NK-92 (cell line): ENCODE results near the gene RHOF.

Experiments used
- DNase-seq: peaks from one replicate; lab custom pipeline; 2025; ENCODE audit not compliant: unreplicated experiment; lab: John Stamatoyannopoulos, UW

RHOF gene

GRCh38 chr12:121819212-121819949 lies 25.9 kb upstream of the RHOF start:
- no peak for DNase-seq

DNA sequence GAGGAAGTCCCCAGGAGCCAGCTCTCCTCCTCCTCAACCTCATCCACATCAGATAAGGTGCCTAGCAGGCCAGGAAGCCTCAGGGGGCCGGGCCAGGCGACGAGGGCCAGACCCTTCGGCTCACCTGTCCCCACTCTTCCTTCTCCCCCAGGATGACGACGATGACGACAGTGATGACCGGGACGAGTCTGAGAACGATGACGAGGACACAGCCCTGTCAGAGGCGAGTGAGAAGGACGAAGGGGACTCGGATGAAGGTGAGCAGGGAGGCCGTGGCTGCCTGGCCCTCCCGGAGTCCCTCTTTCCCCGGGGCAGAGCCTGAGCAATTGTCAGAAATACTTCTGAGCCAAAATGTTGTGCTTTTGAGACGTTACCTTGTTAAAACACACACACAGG lies 24.2 kb upstream of the RHOF start:
- DNase-seq, result no peak

DNA sequence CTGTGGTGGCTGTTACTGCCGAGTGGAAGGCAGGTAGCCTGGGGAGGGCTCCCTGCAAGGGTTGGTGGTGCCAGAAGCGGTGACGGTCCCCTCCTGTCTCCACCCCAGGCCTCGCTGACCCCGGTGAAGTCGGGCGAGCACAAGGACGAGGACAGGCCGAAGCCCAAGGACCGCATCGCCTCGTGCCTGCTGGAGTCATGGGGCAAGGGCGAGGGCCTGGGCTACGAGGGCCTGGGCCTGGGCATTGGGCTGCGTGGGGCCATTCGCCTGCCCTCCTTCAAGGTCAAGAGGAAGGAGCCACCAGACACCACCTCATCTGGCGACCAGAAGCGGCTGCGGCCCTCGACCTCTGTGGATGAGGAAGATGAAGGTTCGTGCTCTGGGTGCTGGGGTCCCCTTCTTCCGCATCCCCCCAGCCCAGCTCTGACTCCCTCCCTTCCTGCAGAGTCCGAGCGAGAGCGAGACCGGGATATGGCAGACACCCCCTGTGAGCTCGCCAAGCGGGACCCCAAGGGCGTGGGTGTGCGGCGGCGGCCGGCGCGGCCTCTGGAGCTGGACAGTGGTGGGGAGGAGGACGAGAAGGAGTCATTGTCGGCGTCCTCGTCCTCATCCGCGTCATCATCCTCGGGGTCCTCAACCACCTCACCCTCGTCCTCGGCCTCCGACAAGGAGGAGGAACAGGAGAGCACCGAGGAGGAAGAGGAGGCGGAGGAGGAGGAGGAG lies 23.6 kb upstream of the RHOF start:
- DNase-seq, result no peak

- no peak for DNase-seq
Measured at GRCh38 chr12:121815263-121815662, 21.8 kb upstream of the RHOF start.

DNA sequence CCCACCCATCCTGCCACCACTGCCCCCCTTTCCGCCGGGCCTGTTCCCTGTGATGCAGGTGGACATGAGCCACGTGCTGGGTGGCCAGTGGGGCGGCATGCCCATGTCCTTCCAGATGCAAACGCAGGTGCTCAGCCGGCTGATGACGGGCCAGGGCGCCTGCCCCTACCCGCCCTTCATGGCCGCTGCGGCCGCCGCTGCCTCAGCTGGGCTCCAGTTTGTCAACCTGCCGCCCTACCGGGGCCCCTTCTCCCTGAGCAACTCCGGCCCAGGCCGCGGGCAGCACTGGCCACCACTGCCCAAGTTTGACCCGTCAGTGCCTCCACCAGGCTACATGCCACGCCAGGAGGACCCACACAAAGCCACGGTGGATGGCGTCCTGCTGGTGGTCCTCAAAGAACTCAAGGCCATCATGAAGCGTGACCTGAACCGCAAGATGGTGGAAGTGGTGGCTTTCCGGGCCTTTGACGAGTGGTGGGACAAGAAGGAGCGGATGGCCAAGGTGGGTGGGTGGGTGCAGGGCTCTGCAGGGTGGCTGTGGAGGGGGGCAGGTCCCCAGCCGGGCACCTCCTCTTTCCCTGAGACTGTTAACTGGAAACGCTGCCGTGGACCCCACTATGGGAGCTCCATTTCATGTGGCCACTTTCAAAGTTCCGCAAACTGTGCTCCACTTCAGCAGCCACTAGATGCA lies 21.1 kb upstream of the RHOF start:
- no peak for DNase-seq

- no peak for DNase-seq
Measured at GRCh38 chr12:121813951-121814350, 20.5 kb upstream of the RHOF start.

- no peak for DNase-seq
Measured at GRCh38 chr12:121812921-121813896, 19.7 kb upstream of the RHOF start.

- no peak for DNase-seq
Measured at GRCh38 chr12:121812320-121812871, 18.9 kb upstream of the RHOF start.

DNA sequence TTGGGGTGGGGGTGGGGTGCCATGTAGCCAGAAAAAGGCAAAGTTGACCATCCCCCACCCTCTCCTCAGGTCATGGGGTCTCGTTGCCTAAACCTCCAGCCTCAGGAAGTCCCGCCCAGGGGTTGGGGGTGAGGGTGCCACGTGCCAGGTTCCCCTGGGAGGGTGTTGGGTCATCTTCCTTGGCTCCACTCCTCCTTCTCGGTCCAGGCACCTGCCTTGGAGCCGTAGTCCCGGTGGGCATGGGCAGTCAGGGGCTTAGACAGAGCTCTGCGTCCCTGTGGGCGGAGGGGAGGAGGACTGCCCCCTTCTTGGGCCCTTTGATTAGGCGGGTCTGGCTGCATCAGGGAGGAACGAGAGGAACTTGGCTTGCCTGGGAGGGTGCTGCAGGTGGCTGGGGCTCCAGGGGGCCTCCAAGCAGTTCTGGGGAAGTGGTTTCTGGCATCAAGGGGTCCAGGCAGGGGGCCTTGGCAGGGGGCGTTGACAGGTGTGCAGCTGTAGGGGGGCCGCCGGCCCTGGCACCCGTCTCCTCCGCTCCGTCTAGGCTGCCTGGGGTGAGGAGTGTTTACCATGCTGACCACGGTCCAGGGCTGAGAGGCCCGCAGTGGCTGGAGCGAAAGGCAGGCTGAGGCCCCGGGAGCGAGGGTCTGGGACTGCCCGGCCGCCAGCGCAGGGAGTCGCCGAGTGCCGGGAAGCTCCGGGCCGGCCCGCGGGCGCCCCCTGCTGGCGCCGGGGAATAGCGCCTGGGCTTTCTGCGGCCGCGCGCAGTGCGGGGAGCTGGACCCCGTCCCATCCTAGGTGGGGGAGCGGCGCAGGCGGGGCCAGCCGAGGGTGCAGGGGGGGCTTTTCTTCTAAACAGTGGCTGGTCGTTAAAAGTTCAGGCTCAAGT lies 18.2 kb upstream of the RHOF start:
- DNase-seq, result no peak

GRCh38 chr12:121810833-121811433 lies 17.4 kb upstream of the RHOF start:
- DNase-seq, result no peak

DNA sequence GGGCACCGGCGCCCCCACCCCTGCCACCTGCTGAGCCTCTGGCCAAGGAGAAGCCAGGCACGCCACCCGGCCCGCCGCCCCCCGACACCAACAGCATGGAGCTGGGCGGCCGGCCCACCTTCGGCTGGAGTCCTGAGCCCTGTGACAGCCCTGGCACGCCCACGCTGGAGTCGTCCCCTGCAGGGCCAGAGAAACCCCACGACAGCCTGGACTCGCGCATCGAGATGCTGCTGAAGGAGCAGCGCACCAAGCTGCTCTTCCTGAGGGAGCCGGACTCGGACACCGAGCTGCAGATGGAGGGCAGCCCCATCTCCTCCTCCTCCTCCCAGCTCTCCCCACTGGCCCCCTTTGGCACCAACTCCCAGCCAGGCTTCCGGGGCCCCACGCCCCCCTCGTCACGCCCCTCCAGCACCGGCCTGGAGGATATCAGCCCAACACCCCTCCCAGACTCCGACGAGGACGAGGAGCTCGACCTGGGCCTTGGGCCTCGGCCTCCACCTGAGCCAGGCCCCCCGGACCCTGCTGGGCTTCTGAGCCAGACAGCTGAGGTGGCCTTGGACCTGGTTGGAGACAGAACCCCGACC lies 16.8 kb upstream of the RHOF start:
- DNase-seq, result no peak

- no peak for DNase-seq
Measured at GRCh38 chr12:121809712-121810116, 16.2 kb upstream of the RHOF start.

- no peak for DNase-seq
Measured at GRCh38 chr12:121808623-121809022, 15.1 kb upstream of the RHOF start.

DNA sequence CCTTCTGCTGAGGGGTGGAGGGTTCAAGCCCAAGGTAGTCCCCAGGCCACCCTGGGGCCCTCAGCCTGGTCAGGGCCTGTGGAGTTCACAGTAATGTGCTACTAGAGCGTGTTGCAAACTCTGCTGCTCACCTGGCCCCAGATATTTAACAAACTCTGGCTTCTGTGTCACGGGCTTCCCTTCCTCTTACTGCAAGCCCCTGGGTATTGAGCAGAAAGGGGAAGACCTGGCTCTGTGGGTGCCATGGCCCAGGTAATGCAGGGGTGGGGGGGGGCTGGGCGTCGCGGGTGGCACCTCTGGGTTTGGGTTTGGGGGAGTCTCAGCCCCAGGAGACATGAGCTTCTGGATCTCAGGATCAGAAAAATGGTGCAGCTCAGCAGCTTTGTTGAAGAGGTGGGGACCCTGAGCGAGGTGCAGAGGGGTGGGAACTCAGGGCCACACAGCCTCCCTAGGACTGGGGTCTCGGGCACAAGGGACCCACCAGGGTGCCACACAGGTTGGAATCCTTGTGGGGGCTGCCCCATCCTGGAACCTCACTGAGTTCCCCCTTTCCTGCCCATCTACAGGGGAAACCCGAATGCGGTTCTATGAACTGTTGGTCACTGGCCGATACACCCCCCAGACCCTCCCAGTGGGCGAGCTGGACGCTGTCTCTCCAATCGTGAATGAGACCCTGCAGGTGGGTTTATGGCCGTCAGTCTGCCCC lies 14.3 kb upstream of the RHOF start:
- no peak for DNase-seq

GRCh38 chr12:121806546-121807423 lies 13.3 kb upstream of the RHOF start:
- DNase-seq, result no peak

- no peak for DNase-seq
Measured at GRCh38 chr12:121806009-121806545, 12.6 kb upstream of the RHOF start.
